Hippocampal formation (tissue), 2 donors: ENCODE measurements around the gene CYCS.

Source experiments
- DNase-seq, 2 donors: peaks; one replicate each; lab custom pipeline; 2025; lab: John Stamatoyannopoulos, UW

CYCS gene

GRCh38 chr7:25125137-25125946 lies at the start of gene CYCS:
CYCS (minus strand) TSS chr7:25125260; CDS start chr7:25124119, 1,141 bp downstream.
- peak; percentile 98 to 99 for DNase-seq

GRCh38 chr7:25173184-25173583 lies 48.1 kb upstream of the CYCS start:
- DNase-seq = no peak

- DNase-seq = no peak
Measured at GRCh38 chr7:25171516-25171915, 46.5 kb upstream of the CYCS start.

GRCh38 chr7:25171071-25171470 lies 46.0 kb upstream of the CYCS start:
- DNase-seq = no peak

- DNase-seq = no peak
Measured at GRCh38 chr7:25169683-25170082, 44.6 kb upstream of the CYCS start.

GRCh38 chr7:25168145-25168544 lies 43.1 kb upstream of the CYCS start:
- no peak for DNase-seq

- DNase-seq = no peak
Measured at GRCh38 chr7:25167262-25167843, 42.3 kb upstream of the CYCS start.

- DNase-seq = peak in 1 of 2 donors; percentile 24
Measured at GRCh38 chr7:25159983-25160596, 35.0 kb upstream of the CYCS start.

- DNase-seq = no peak
Measured at GRCh38 chr7:25158966-25159365, 33.9 kb upstream of the CYCS start.

- no peak for DNase-seq
Measured at GRCh38 chr7:25151773-25152172, 26.7 kb upstream of the CYCS start.

GRCh38 chr7:25149836-25150235 lies 24.8 kb upstream of the CYCS start:
- DNase-seq = no peak

- DNase-seq = no peak
Measured at GRCh38 chr7:25148772-25149575, 23.9 kb upstream of the CYCS start.

GRCh38 chr7:25143763-25144162 lies 18.7 kb upstream of the CYCS start:
- DNase-seq = no peak

GRCh38 chr7:25139536-25139935 lies 14.5 kb upstream of the CYCS start:
- DNase-seq = no peak

GRCh38 chr7:25134358-25135010 lies 9.4 kb upstream of the CYCS start:
- DNase-seq = no peak

- no peak for DNase-seq
Measured at GRCh38 chr7:25132430-25132829, 7.4 kb upstream of the CYCS start.

- DNase-seq = no peak
Measured at GRCh38 chr7:25126751-25127150, 1.7 kb upstream of the CYCS start.

- no peak for DNase-seq
Measured at GRCh38 chr7:25124465-25125136, 459 bp downstream of the CYCS start.

- no peak for DNase-seq
Measured at GRCh38 chr7:25122373-25122772, 2.7 kb downstream of the CYCS start.

- no peak for DNase-seq
Measured at GRCh38 chr7:25121599-25121998, 3.5 kb downstream of the CYCS start.

- no peak for DNase-seq
Measured at GRCh38 chr7:25119102-25119501, 6.0 kb downstream of the CYCS start.
